T-helper 2 cell (primary cell): ENCODE measurements around the gene ACTRT2.

ENCODE experiments used
- DNase-seq, 5 experiments: peaks; one replicate each; pipeline versions ENCODE4 v3.0.0 to v3.0.0-alpha.2; 2012 to 2022

The ACTRT2 gene

GRCh38 chr1:3033040-3033789 lies 11.9 kb downstream of the ACTRT2 start:
- peak in 2 of 5 experiments; percentile 27 to 38 for DNase-seq

- no peak for DNase-seq
These were observed 12.5 kb downstream of the ACTRT2 start for GRCh38 chr1:3033790-3034090.

- no peak for DNase-seq
These were observed 12.9 kb downstream of the ACTRT2 start for GRCh38 chr1:3034162-3034561.

- DNase-seq, result no peak
These were observed 13.7 kb downstream of the ACTRT2 start for GRCh38 chr1:3034728-3035562.

GRCh38 chr1:3035563-3036446 lies 14.5 kb downstream of the ACTRT2 start:
- DNase-seq, result no peak

- DNase-seq, result no peak
These were observed 15.4 kb downstream of the ACTRT2 start for GRCh38 chr1:3036447-3037280.

GRCh38 chr1:3037281-3038040 lies 16.2 kb downstream of the ACTRT2 start:
- no peak for DNase-seq

GRCh38 chr1:3038113-3038551 lies 16.9 kb downstream of the ACTRT2 start:
- no peak for DNase-seq

- DNase-seq, result no peak
These were observed 17.4 kb downstream of the ACTRT2 start for GRCh38 chr1:3038571-3039181.

GRCh38 chr1:3040004-3040403 lies 18.7 kb downstream of the ACTRT2 start:
- no peak for DNase-seq

- DNase-seq, result no peak
These were observed 21.2 kb downstream of the ACTRT2 start for GRCh38 chr1:3042481-3042880.

GRCh38 chr1:3049164-3049563 lies 27.9 kb downstream of the ACTRT2 start:
- DNase-seq, result no peak

- no peak for DNase-seq
These were observed 28.6 kb downstream of the ACTRT2 start for GRCh38 chr1:3049905-3050304.

GRCh38 chr1:3050603-3051002 lies 29.3 kb downstream of the ACTRT2 start:
- no peak for DNase-seq

- DNase-seq, result no peak
These were observed 30.3 kb downstream of the ACTRT2 start for GRCh38 chr1:3051270-3052268.

GRCh38 chr1:3052501-3052900 lies 31.2 kb downstream of the ACTRT2 start:
- no peak for DNase-seq

GRCh38 chr1:3053366-3053980 lies 32.2 kb downstream of the ACTRT2 start:
- no peak for DNase-seq

GRCh38 chr1:3053986-3054385 lies 32.7 kb downstream of the ACTRT2 start:
- DNase-seq, result no peak

- DNase-seq, result no peak
These were observed 33.2 kb downstream of the ACTRT2 start for GRCh38 chr1:3054474-3054873.
